Activated CD8-positive, alpha-beta memory T cell treated with anti-CD3 and anti-CD28 coated beads for 48 hours (primary cell): ENCODE data around the gene DUS1L.

Experiments
- DNase-seq, 3 experiments: peaks; one replicate each; pipeline ENCODE4 v3.0.0-alpha.2; 2020; ENCODE audit warnings: low read depth in 2 of 3, low spot score in 2 of 3

DUS1L gene

GRCh38 chr17:82056729-82057621, 8.6 kb downstream of the DUS1L start:
- no peak for DNase-seq

- DNase-seq = no peak
Measured at GRCh38 chr17:82055965-82056728, 9.5 kb downstream of the DUS1L start.

DNA sequence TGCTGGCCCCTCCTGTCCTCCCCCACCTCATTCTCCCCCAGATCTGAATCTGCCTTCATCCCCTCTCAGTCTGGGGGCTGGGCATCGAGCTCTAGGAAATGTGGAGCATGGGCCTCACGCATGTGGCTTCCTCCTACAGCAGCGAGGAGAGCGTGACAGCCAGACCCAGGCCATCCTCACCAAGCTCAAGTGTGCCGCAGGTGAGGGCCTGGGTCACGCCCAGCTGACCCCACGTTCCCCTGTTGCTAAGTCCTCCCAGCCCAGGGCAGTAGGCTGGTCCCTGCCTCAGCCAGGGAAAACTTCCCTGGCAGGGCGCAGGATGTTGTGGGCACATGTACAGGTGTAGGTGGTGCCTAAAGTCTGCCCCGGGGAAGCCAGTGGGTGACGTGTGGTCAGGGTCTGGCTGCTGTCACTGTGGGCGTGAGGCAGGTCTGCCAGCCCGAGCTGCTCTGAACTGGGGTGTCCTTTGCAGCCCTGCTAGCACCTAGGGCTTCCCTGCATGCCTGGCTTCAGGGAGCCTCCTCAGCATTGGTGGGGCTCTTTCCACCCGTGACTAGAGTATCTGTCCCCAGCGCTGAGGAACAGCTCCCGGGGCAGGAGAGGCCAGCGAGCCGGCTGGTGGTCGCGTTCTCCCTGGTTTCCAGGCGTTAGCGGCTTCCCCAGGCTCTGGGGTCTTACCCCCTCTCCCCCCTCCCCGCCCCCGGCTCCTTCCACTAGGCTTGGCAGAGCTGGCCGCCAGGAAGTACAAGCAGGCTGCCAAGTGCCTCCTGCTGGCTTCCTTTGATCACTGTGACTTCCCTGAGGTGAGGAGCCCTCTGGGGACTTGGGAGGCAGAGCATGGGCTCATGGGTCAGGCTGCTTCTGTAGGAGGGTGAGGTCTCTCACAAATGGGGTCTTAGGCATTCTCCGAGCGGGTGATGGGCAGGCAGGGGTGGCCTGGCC, 10.3 kb downstream of the DUS1L start:
- DNase-seq = no peak

- no peak for DNase-seq
Measured at GRCh38 chr17:82054351-82055022, 11.1 kb downstream of the DUS1L start.

DNA sequence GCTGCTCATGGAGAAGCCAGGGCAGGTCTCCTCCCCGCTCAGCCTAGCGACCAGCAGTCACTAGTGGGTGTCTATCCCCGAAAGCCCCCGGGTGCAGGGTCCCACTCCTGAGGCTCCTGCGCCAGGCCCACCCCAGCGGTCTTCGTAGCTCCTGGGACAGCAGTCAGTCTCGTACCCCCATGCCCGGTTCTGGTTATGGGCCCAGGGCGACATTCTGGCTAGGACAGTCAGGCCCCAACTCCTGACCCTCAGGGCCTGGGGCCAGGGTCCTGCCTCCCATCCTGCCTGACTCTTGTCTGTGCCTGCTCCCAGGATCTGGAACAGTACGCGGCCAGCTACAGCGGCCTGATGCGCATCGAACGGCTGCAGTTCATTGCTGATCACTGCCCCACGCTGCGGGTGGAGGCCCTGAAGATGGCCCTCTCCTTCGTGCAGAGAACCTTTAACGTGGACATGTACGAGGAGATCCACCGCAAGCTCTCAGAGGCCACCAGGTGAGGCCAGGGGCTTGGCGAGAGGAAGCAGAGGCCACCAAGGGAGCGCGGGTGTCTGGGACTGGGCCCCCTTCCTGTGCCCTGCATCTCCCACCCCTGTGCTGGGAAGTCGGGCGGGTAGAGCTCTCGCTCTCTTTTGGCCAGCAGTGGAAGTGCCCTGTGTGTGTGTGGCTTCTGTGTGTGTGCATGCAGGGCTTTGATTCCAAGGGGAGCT, 11.9 kb downstream of the DUS1L start:
- no peak for DNase-seq

GRCh38 chr17:82053130-82053529, 12.5 kb downstream of the DUS1L start:
- no peak for DNase-seq

GRCh38 chr17:82052638-82053059, 13.0 kb downstream of the DUS1L start:
- DNase-seq = no peak

DNA sequence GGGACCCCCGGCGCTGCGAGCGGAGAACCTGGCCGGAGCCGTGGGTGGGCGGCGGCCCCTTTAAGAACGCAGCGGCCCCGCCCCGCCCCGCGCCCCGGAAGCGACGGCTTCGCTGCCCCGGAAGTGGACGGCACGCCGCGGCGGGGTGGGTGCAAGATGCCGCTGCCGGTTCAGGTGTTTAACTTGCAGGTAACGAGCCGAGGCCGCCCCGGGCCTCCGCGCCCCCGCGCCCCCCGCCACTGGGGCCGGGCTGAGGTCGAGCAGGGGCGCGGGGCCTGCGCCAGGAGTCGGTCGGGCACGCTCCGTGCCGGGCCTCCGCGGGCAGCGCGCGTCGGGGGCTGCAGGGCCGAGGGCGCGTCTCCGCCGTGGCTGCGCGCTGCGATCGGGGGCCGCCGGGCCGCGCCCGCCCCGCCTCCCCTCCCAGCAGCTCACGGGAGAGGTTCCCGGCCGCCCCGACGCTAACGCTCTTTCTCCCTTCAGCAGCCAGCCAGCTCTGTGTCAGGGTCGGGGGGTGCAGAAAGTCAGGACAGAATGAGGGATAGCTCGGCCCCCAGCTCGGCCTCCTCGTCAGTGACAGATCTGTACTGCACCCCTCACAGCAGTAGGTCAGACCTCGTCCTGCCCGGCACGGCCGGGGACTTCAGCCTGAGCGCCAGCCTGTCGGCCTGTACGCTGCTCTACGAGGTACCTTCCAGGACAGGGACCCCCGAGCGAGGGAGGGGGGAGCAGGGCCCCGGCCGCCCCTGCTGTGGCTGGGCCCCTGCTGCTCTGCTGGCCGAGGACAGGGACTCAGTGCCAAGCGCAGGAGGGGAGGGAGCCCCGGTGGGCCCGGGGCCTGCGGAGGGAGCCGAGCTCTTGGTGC, 13.6 kb downstream of the DUS1L start, which contains the start of the genes GPS1 and RFNG:
Gene GPS1 (plus strand): TSS at position 123 of the 862 bp plus-strand sequence. CDS start 34 bp downstream, at position 157.
Gene RFNG (minus strand): TSS at position 36 of the 862 bp plus-strand sequence. CDS start 45 bp downstream, outside the sequence.
- peak; percentile 61 to 72 (median 71) for DNase-seq

GRCh38 chr17:82050761-82051641, 14.6 kb downstream of the DUS1L start:
- DNase-seq = no peak

DNA sequence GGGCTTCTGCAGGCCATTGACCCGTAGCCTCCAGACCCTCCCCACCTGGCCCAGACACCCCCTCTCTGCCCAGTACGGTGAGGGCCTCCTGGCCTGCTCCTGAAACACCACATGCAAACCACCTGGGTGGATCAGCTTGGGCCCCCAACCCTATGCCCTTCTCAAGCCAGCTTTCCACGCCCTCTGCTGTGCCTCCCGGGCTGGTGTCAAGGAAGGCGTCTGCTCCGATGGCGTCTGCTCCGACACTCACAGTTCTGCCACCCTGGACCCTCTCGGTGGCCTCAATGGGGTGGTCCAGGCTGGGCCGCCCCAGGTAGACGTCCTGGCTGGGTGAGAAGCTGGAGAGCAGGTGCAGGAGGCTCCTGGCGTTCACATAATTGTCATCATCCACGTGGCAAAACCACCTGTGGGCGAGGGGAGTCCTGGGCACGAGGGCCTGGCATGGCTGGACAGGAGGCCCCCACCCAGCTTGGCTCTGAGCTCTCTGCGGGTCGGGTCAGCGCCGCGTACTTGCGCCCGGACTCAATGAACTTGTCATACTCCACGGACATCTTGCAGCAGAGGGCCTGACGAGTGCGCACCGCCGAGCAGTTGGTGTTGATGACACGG, 15.3 kb downstream of the DUS1L start:
- DNase-seq = no peak

DNA sequence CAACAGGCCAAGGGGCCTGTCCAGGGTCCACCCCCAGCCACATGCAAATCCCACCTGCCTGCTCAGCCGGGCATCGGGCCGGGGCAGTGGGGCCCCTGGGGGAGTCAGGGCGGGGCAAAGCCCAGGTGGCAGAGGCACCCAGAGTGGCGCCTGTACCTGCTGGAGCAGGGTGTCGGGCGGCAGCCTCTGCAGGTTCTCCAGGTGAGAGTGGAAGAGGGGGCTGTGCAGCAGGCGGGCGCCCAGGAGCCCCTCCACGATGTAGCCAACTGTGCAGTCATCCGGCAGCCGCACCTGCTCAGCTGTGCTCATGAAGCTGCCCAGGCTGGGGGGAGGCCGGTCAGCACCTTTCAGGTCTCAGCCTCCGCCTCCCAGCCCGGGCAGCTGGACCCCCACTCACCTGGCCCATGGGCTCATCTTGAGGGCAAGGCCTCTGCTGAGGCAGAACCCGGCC, 16.1 kb downstream of the DUS1L start:
- DNase-seq = no peak

DNA sequence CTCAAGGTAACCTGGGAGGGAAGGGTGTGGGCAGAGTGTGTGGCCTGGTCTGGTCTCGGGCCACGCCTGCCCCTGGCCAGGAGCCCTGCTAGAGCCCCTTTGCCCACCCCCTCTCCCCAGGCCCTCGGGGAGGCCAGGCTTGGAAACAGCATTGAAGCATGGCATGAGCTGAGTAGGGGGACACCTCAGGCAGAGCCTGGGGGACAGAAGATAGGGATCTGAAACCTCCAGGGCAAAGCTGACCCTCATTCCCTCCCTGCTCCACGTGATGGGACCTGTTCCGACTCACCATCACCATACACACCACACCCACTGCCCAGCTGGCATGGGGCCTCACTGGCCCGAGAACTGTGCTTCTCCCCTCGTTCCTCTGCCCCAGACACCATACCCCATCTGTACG, 16.5 kb downstream of the DUS1L start:
- no peak for DNase-seq

DNA sequence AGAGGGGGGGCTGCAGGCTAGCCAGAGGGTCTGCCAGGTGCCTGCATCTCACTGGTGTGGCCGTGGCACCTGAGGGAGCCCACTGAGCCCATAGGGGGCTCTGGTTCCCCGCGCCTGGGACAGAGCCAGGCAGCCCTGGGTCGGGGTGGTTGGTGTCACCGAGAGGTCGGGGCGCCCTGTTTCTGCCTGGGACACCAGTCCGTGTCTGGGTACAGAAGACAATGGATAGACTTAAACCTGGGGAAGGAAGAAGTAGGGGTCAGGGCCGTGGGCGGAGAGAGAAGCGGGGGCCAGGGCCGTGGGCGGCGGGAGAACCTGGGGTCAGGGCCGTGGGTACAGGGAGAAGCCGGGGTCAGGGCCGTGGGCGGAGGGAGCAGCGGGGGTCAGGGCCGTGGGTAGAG, 17.0 kb downstream of the DUS1L start:
- DNase-seq = no peak

- DNase-seq = no peak
Measured at GRCh38 chr17:82047914-82048570, 17.6 kb downstream of the DUS1L start.

GRCh38 chr17:82047379-82047778, 18.2 kb downstream of the DUS1L start:
- DNase-seq = no peak

DNA sequence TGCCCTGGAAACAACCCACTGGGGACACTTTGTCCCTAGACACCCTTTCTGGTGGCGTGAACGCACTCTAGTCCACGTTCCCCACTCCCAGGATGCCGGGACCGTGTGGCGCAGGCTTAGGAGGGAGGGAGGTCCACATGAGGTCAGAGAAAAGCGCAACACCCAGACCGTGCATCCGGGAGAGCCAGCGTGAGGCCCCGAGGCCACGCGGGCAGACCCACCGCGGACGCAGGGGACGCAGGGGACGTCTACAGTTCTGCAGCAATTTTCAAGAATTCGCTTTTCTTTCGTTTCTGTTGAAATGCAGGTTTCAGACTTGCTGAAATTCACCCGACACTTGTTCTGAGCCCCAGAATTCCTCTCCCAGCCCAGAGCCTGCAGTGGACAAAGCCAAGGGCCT, 18.7 kb downstream of the DUS1L start:
- no peak for DNase-seq
